ENCODE data around the gene AP3B2. TPM values are rescaled to one million over a fixed set of nuclear protein-coding genes. Genes with fewer than 3 reads are reported as not detected.

AP3B2 gene
- total RNA-seq, 1 donor from 2014 or later = 0.51 TPM

DNA sequence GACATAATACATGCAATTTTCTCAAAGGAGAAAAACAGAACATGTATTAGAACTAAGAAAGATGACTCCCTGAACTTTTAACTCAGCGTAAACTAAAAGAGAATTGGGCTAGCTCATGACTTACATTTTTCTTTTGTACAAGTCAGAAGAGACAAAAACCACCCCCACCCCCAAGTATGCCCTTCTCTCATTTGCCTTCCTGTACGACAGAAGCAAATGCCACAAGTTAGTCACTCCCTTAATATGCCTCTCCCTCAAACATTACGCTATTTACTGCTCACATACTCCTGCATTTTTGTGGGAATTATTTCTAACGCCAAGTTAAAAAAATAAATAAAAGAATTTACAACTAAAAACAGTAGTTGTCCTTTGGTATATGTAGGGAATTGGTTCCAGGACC, 84.5 kb downstream of the AP3B2 start:
- Mint-ChIP-seq H3K9me3 (ENCODE audit: unreplicated experiment) (no peaks in the 10 kb centered on the region), H3K4me1 (ENCODE audit: unreplicated experiment) (no peaks in the 10 kb centered on the region), H3K36me3 (ENCODE audit: unreplicated experiment) (no peaks in the 10 kb centered on the region), H3K27me3 (ENCODE audit: unreplicated experiment) (peaks cover 2% of the 10 kb centered on the region), H3K27ac (ENCODE audit: unreplicated experiment) (no peak overlapping the region), H3K4me3 (ENCODE audit: unreplicated experiment) (no peak overlapping the region)
- no peak for TF ChIP-seq CTCF (IDR thresholded peaks at IDR 0.05)
- DNase-seq (ENCODE audit: extremely low spot score, unreplicated experiment) = no peak

- no peaks in the 10 kb centered on the region for H3K4me1 Mint-ChIP-seq (ENCODE audit: unreplicated experiment)
- H3K36me3 Mint-ChIP-seq (ENCODE audit: unreplicated experiment) = no peaks in the 10 kb centered on the region
- no peak for TF ChIP-seq CTCF (IDR thresholded peaks at IDR 0.05)
- no peak overlapping the region for H3K4me3 Mint-ChIP-seq (ENCODE audit: unreplicated experiment)
- no peak for DNase-seq (ENCODE audit: extremely low spot score, unreplicated experiment)
- peaks cover 2% of the 10 kb centered on the region for H3K27me3 Mint-ChIP-seq (ENCODE audit: unreplicated experiment)
- H3K9me3 Mint-ChIP-seq (ENCODE audit: unreplicated experiment) = no peaks in the 10 kb centered on the region
- H3K27ac Mint-ChIP-seq (ENCODE audit: unreplicated experiment) = no peak overlapping the region
Observed at GRCh38 chr15:82624438-82624837, 85.2 kb downstream of the AP3B2 start.

DNA sequence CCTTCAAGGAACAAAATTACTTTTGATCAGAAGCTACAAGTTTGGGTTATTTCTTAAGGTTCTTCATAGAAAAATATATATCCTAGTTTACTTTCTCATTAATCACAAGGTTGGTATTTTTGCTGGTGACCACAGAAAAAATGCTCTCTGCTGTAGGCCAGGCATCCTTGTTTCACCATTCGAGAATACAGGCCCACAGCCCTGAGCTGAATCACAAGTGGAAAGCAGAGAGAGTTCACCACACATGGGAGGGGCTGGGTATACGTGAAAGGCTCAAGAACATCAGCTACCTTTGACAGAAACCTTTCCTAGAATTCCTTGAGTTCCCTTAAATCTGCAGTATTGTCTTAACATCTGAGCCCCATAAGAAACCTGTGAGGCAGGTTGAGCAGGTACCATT, 85.7 kb downstream of the AP3B2 start:
- H3K9me3 Mint-ChIP-seq (ENCODE audit: unreplicated experiment) = no peaks in the 10 kb centered on the region
- H3K36me3 Mint-ChIP-seq (ENCODE audit: unreplicated experiment) = no peaks in the 10 kb centered on the region
- peaks cover 2% of the 10 kb centered on the region for H3K27me3 Mint-ChIP-seq (ENCODE audit: unreplicated experiment)
- H3K4me1 Mint-ChIP-seq (ENCODE audit: unreplicated experiment) = no peaks in the 10 kb centered on the region
- DNase-seq (ENCODE audit: extremely low spot score, unreplicated experiment) = no peak
- TF ChIP-seq CTCF (IDR thresholded peaks at IDR 0.05) = no peak
- no peak overlapping the region for H3K27ac Mint-ChIP-seq (ENCODE audit: unreplicated experiment)
- H3K4me3 Mint-ChIP-seq (ENCODE audit: unreplicated experiment) = no peak overlapping the region

DNA sequence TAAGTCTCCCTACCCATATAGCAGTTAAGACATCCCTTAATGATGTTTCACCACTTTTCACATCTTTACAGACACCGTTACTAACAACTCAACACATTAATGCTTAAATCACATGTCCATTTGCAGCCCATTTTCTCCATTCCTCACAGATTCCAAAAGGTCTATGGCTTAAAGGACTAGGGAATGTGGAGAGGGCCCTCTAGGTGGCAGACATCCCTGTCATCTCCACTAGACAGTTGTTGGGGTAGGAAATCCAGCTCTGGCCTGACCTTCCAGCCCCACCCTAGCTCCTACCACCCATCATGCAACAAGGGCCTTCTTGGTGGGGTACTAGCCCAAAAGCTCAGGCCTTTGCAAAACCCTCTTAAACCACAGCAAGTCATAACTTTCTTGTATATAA, 87.7 kb downstream of the AP3B2 start:
- TF ChIP-seq CTCF (IDR thresholded peaks at IDR 0.05) = no peak

DNA sequence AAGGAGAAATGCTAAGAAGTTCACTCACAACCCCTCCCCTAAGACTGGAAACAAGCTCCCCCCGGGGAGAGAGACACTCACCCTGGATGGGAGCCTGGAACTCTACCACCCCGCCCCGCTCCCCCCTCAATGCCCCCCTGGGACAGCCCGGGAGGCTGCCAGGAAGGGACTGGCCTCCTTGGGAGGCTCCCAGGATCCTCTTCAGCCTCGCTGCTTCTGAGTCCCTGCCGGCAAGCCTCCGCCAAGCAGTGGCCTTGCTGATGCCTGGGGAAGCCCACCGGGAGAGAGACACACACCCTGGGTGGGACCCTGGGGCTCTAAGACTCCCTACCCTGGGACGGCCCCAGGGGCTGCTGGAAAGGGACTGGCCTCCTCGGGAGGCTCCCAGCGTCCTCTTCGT, 95.9 kb downstream of the AP3B2 start:
- H3K36me3 Mint-ChIP-seq (ENCODE audit: unreplicated experiment) = no peaks in the 10 kb centered on the region
- H3K27me3 Mint-ChIP-seq (ENCODE audit: unreplicated experiment) = peaks cover 24% of the 10 kb centered on the region
- TF ChIP-seq CTCF (IDR thresholded peaks at IDR 0.05) = no peak
- H3K27ac Mint-ChIP-seq (ENCODE audit: unreplicated experiment) = no peak overlapping the region
- H3K4me1 Mint-ChIP-seq (ENCODE audit: unreplicated experiment) = no peaks in the 10 kb centered on the region
- H3K9me3 Mint-ChIP-seq (ENCODE audit: unreplicated experiment) = no peaks in the 10 kb centered on the region
- no peak for DNase-seq (ENCODE audit: extremely low spot score, unreplicated experiment)
- H3K4me3 Mint-ChIP-seq (ENCODE audit: unreplicated experiment) = no peak overlapping the region

More for the DNA sequence above, 87.7 kb downstream of the AP3B2 start:
- Mint-ChIP-seq H3K4me1 (ENCODE audit: unreplicated experiment) (no peaks in the 10 kb centered on the region), H3K27me3 (ENCODE audit: unreplicated experiment) (peaks cover 12% of the 10 kb centered on the region), H3K36me3 (ENCODE audit: unreplicated experiment) (no peaks in the 10 kb centered on the region), H3K9me3 (ENCODE audit: unreplicated experiment) (no peaks in the 10 kb centered on the region), H3K27ac (ENCODE audit: unreplicated experiment) (no peak overlapping the region), H3K4me3 (ENCODE audit: unreplicated experiment) (no peak overlapping the region)
- no peak for DNase-seq (ENCODE audit: extremely low spot score, unreplicated experiment)

Measured in osteocyte (in vitro differentiated cells).